Measurements from ENCODE around the gene TBX22.
"Not testable (repeated sequence)": the region's sequence is repeated elsewhere in the genome, so short reads cannot be mapped to it uniquely, and the experiment has no call there.

The TBX22 gene, protein sequence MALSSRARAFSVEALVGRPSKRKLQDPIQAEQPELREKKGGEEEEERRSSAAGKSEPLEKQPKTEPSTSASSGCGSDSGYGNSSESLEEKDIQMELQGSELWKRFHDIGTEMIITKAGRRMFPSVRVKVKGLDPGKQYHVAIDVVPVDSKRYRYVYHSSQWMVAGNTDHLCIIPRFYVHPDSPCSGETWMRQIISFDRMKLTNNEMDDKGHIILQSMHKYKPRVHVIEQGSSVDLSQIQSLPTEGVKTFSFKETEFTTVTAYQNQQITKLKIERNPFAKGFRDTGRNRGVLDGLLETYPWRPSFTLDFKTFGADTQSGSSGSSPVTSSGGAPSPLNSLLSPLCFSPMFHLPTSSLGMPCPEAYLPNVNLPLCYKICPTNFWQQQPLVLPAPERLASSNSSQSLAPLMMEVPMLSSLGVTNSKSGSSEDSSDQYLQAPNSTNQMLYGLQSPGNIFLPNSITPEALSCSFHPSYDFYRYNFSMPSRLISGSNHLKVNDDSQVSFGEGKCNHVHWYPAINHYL
- 0 reads per million in 2 experiments for total RNA-seq

DNA sequence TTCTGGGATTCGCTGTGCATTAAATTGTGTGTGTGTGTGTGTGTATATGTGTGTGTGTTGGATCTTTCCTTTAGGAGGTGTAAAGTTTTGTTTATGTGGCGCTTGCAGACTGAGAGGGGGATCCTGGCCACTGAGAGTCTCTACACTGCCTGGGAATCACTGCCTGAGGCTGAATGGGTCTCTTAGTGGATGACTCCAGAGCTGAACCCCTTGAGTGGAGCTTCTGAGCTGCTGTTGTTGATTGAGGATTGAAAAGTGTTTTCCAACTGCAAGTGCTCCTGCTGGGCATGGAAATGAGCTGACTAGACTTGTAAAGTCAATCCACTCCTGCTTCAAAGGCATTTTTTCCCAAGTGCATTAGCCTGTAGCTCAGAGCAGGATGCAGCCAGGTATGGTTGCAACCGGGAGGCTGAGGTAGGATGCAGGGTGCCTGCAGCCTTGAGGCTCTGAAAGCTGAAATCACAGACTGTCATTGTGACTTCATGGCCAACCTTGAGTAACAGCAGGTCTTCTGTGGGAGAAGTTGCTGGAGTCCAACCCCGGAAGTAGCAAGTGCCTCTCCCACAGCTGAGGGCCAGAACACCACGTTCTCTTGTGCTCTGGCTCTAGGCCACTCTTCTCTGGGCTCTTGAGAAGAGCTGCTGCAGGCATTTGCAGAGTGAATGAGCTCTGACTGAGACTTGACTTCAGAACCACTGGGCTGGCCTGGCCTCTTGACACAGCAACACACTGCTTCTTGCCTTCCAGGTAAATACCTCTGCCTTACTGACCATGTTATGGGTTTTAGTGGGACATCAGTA is at the start of gene TBX22:
Gene TBX22, plus strand, starts transcription at position 613 of the 800 bp plus-strand sequence. CDS start 7,517 bp downstream, outside the sequence.
- no peak for DNase-seq (ENCODE audit: low read depth)

DNA sequence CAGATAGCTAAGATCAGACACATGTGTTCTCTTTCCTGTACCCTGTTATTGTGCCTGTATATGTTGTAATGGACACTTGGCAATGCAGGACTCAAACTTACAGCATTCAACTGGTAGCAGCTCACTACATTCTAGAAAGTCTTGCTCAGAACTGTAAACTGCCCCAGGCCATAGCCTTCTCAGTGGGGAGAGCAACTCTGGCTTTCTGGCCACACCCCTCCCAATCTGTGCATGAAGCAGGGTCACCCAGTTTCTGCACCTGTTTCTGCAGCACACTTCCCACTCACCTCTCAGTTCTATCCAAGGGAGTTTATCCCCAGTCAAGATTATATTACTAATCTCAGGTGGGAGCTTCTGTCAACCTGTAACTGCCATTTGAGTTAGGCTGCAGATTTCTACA is 38.9 kb upstream of the TBX22 start:
- DNase-seq (ENCODE audit: low read depth) = no peak

DNA sequence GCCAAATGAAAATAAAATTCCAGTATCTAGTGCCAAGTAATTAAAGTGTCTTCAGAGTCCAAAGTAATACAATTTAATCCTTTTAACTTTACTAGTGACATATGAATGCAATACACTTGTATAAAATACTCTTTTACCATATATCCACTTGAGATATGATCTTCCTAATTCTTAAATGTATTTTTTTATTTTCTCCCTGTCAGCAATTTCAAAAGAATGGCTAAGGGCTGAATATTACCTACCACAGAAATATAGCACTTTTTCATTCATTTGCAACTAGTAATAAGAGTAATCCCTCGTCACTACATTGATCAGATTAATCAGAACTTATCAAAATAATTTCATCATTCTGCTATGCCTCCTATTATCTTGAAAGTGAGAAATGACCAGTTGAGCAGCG is 10.1 kb upstream of the TBX22 start:
- DNase-seq (ENCODE audit: low read depth) = no peak

- no peak for DNase-seq (ENCODE audit: low read depth)
Measured at GRCh38 chrX:80011522-80011921, 3.0 kb upstream of the TBX22 start.

DNA sequence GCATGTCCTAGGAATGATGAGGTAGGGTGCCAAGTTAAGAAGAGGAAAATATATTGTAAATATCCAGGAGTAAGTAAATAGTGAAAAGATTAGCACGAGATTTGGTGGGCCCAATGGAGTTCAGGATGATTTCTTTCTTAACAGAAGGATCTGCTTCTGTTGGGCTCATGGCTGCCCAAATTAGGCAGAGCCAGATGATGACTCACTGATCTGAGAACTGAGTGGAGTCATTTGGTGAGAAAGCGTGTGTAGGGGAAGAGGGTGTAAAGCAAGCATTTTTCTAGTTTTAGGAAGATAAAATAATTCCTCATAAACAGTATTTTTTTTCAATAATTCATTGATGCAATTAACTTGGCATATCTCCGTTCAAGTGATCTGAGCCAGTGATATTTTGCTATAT is 1.6 kb downstream of the TBX22 start:
- no peak for DNase-seq (ENCODE audit: low read depth)

GRCh38 chrX:80021621-80022020 is 7.1 kb downstream of the TBX22 start:
- DNase-seq (ENCODE audit: low read depth) = no peak

GRCh38 chrX:80022363-80023031 is 7.9 kb downstream of the TBX22 start:
- no peak for DNase-seq (ENCODE audit: low read depth)

DNA sequence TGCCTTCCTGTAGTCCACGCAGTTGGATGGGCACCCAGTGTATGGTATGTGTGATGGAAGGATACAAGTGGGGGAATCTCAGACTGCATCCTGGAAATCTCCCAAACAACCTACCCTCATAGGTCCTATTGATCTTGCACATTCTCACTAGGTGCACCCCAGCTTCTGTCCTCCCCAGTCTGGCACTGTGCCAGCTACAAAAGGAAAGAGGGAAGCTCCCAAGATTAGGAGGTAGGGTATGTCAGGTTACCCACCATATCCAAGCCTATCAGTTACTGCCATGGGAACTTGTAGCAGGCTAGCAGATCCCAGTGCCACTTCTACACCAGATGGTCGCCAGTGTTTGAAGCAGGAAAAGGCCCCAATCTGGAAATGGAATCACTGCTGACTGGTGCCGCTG is 11.6 kb downstream of the TBX22 start:
- no peak for DNase-seq (ENCODE audit: low read depth)

DNA sequence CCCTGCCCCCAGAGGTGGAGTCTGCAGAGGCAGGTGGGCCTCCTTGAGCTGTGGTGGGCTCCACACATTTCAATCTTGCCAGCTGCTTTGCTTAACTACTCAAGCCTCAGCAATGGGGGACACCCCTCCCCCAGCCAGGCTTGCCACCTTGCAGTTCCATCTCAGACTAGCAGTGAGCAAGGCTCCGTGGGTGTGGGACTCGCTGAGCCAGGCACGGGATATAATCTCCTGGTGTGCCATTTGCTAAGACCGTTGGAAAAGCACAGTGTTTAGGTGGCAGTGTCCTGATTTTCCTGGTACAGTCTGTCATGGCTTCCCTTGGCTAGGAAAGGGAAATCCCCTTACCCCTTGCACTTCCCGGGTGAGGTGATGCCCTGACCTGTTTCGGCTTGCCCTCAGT is 51.6 kb downstream of the TBX22 start:
- DNase-seq (ENCODE audit: low read depth) = not testable (repeated sequence)

DNA sequence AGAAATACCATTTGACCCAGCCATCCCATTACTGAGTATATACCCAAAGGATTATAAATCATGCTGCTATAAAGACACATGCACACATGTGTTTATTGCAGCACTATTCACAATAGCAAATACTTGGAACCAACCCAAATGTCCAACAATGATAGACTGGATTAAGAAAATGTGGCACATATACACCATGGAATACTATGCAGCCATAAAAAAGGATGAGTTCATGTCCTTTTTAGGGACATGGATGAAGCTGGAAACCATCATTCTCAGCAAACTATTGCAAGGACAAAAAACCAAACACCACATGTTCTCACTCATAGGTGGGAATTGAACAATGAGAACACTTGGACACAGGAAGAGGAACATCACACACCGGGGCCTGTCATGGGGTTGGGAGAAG is 61.1 kb downstream of the TBX22 start:
- DNase-seq (ENCODE audit: low read depth) = not testable (repeated sequence)

All from T follicular helper cell (primary cell).